HL-60/S4 (cell line): ENCODE measurements around the gene SMIM7.
"Not testable (repeated sequence)": the region's sequence is repeated elsewhere in the genome, so short reads cannot be mapped to it uniquely, and the experiment has no call there.

Experiments used
- in situ Hi-C: fragments of 300-500 bp; cut with MboI; formaldehyde crosslinking; loops from 2 replicates; pipeline ENCODE4 v1.14.3; 2022; ENCODE audit warnings: low sequenced_read_pairs

The SMIM7 gene

DNA sequence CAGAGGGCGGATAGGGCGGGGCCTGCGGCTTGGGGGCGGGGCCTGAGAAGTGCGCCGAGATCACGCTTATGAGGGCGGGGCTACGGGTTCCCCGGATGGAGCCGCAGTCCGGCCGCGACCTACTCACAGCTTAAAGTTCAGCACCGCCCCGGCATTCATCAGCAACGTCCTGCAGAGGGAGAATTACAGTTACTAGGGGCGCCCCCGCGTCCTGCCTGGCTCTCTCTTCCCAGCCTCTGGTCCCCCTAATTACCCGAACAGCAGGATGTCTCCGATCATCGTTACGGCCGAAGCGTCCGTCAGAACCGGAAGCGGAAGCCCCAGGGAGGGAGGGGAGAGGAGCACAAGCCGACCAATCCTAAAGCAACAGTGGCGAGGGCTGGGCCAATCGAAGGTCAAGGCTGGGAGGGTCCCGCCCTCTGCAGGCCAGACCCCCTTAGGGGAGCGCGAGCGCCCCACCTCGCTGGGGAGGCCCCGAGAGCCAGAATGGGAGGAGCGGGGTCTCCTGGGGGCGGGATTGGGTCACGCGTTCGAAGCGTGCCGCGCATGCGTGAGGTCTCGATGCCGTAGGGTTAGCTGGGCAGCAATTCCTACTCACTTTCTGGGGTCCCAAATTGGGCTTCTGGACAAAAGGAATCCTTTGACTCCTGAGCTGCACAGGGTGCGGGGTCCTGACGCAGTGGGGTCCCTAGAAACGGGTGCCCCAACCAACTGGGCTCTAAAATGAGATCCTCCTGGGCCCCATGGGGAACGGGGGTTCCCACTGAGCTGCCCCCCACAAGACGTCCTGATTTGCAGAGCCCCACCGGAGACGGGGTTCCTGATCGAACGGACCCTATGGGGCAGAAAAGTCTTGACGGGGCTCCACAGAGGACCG lies at the start of gene SMIM7:
Gene SMIM7, minus strand, starts transcription at position 313 of the 877 bp plus-strand sequence. Its CDS starts 34 bp downstream, at position 279.
- in situ Hi-C loops: no loop called here

DNA sequence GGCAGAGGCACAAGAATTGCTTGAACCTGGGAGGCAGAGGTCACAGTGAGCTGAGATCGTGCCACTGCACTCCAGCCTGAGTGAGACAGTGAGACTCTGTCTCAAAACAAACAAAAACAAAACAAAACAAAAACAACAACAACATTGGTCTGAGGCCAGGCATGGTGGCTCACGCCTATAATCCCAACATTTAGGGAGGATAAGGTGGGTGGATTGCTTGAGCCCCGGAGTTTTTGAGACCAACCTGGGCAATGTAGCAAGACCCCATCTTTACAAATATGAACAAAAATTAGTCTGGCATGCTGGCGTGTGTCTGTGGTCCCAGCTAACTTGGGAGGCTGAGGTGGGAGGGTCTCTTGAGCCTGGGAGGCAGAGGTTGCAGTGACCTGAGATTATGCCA lies 43.7 kb upstream of the SMIM7 start:
- in situ Hi-C loops: no loop called here

- in situ Hi-C loops: no loop called here
Measured at GRCh38 chr19:16702123-16702522, 42.2 kb upstream of the SMIM7 start.

- in situ Hi-C loops: no loop called here
Measured at GRCh38 chr19:16698914-16699313, 39.0 kb upstream of the SMIM7 start.

- in situ Hi-C loops: no loop called here
Measured at GRCh38 chr19:16688084-16688483, 28.1 kb upstream of the SMIM7 start.

DNA sequence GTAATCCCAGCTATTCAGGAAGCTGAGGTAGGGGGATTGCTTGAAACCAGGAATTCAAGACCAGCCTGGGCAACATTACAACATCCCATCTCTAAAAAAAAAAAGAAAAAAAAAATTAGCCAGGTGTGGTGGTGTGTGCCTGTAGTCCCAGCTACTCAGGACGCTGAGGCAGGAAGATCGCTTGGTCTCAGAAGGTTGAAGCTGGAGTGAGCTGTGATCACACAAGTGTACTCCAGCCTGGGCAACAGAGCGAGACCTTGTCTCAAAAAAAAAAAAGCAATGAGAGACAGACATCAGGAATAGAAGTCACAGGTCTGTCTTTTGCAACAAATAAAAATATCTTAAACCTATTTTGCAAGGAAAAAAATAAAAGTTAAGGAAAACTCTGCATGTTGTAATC lies 24.3 kb upstream of the SMIM7 start:
- in situ Hi-C loops: no loop called here

DNA sequence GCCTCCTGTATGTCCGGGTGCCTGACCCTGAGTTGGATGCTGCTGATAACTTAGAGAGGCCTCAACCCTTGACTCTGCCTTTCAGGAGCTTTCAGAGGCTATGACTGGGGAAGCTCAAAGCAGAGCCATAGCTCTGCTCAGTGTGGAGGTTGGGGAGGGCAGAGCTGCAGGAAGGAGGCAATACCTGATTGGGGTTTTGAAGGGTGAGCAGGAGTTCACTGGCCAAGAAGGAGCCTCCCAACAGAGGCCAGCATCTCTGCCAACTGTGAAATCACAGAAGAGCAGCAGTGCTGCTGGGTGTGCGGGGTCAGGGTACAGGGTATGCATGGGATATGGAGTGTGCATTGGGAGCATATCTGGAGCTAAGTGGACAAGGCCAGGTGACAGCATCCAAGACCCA lies 22.6 kb upstream of the SMIM7 start:
- in situ Hi-C loops: no loop called here

DNA sequence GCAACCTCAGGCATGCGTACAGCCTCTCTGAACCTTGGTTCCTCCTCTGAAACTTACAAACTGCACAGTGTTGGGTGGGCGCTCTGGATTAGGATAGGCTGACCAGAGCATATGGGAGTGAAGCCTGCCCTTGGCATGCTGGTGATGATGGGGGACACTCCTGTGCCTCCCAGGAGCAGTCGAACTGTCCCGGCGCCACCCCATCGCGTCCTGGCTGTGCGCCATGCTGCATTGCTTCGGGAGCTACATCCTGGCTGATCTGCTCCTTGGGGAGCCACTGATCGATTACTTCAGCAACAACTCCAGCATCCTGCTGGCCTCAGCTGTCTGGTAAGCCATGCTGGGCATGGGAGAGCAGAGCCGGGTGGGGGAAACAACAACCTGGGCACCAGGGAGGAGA lies 19.9 kb upstream of the SMIM7 start:
- in situ Hi-C loops: no loop called here

DNA sequence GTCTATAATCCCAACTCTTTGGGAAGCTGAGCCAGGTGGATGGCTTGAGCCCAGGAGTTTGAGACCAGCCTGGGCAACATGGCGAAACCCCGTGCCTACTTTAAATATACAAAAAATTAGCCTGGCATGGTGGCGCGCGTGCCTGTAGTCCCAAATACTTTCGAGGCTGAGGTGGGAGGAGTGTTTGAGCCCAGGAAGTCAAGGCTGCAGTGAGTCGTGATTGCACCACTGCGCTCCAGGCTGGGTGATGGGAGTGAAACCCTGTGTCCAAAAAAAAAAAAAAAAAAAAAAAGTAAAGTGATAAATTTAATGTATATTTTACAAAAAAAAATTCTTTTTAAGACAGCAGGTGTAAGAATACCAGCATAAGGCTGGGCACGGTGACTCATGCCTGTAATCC lies 18.6 kb upstream of the SMIM7 start:
- in situ Hi-C loops: no loop called here

GRCh38 chr19:16677055-16677454 lies 17.1 kb upstream of the SMIM7 start:
- in situ Hi-C loops: no loop called here

- in situ Hi-C loops: no loop called here
Measured at GRCh38 chr19:16676101-16676798, 16.3 kb upstream of the SMIM7 start.

DNA sequence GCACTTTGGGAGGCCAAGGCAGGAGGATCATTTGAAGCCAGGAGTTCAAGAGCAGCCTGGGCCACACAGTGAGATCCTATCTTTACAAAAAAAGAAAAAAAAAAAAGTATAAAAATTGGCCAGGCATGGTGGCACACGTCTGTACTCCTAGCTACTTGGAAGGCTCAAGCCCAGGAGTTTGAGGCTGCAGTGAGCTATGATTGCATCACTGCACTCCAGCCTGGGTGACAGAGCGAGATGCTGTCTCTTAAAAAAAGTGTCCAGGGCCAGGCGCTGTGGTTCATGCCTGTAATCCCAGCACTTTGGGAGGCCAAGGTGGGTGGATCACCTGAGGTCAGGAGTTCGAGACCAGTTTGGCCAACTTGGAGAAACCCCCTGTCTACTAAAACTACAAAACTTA lies 13.9 kb upstream of the SMIM7 start:
- in situ Hi-C loops: not testable (repeated sequence)

DNA sequence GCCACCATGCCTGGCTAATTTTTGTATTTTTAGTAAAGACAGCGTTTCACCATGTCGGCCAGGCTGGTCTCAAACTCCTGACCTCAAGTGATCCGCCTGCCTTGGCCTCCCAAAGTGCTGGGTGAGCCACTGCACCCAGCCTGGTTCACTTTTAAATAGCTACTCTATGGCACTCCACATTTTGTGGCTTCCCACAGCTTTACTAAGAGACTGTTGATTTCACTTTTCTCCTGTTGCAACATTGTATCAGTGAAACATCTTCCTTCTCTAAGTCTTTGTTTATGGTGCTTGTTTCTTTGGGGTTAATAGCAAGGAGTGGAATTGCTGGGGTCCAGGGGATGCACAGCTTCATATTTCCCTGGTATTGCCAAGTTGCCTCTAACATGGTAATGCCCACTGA lies 13.3 kb upstream of the SMIM7 start:
- in situ Hi-C loops: no loop called here

DNA sequence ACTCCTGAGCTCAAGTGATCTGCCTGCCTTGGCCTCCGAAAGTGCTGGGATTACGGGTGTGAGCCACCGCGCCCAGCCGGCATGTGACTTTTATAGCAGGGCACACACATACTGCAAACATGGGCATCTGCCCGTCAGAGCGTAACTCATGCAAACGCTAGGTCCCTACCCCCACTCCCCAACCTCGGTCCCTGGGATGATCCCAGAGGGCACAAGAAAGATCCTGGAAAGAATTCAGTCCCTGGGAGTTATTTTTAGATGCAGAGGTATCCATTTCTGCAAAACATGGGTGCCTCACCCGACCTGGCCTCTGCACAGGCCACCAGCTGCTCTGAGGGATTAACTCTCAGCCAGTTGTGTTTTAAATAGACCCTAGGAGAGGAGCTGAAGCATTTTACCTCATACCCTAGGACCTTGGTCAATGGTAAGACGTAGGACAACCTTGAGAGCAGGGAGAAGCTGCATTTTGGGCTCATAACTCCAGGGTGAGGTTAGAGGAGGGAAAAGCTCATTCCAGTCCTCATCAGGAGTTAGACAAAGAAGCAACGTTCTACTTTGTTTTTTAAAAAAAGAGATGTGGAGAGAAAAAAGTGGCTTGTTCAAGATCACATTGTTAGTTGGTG lies 11.8 kb upstream of the SMIM7 start:
- in situ Hi-C loops: no loop called here

DNA sequence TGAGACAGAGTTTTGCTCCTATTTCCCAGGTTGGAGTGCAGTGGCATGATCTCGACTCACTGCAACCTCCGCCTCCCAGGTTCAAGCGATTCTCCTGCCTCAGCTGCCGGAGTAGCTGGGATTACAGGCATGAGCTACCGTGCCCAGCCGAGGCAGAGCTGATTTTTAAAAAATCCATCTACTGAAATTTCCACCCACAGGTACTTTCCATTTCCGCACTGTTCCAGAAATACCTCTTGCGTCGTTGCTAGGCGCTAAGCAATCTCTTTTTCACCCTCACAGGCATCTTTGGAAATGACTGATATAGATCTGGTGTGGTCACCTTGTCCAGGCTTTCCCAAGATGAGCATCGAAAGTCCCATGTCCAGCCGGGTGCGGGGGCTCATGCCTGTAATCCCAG lies 10.3 kb upstream of the SMIM7 start:
- in situ Hi-C loops: no loop called here

DNA sequence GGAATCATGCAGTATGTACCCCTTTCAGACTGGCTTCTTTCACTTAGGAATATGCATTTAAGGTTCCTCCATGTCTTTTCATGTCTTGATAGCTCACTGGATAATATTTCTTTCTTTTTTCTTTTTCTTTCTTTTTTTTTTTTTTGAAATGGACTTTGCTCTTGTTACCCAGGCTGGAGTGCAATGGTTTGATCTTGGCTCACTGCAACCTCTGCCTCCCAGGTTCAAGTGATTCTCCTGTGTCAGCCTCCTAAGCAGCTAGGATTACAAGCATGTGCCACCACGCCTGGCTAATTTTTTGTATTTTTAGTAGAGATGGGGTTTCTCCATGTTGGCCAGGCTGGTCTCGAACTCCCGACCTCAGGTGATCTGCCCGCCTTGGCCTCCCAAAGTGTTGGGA lies 8.8 kb upstream of the SMIM7 start:
- in situ Hi-C loops: not testable (repeated sequence)

DNA sequence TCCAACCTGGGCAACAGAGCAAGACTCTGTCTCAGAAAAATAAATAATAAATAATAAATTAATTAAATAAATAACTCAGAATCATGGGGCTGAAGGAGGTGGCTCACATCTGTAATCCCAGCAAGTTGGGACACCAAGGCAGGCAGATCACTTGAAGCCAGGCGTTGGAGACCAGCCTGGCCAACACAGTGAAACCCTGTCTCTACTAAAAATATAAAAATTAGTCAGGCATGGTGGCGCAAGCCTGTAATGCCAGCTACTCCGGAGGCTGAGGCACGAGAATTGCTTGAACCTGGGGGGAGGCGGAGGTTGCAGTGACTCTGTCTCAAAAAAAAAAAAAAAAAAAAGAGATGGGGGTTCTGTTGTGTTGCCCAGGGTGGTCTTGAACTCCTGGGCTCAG lies 8.2 kb upstream of the SMIM7 start:
- in situ Hi-C loops: no loop called here

DNA sequence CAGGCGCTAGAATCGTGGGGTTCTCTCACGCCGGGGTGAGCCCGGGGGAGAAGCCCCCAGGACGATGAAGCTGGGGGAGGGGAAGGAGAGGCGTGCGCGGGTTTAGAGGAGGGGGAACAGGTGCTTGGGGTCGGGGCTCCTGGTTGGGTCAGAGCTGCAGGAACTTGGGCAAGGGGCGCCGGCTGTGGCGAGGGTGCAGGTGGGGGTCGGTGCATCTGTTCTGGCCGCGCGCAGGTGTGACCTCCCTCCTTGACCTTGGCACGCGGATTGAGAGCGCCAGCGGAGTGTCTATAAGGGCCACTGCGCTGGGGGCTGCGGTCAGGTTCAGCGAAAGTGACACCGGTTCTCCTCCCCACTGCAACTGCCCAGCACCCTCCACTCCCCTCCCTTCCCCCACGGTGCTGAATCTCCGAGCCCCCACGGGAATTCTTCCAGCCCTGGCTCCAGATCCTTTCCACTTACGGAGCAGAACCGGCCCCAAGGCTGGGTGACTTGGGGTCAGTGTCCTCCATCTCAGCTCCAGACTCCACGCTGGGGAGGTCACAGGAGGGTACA lies 1.6 kb upstream of the SMIM7 start:
- in situ Hi-C loops: no loop called here

GRCh38 chr19:16660763-16661479 lies 977 bp upstream of the SMIM7 start, which contains the start of gene TMEM38A:
Gene TMEM38A, plus strand, starts transcription at chr19:16661139. Its CDS starts 79 bp downstream, at chr19:16661218.
- in situ Hi-C loops: no loop called here

- in situ Hi-C loops: no loop called here
Measured at GRCh38 chr19:16659464-16659831, 496 bp downstream of the SMIM7 start.

GRCh38 chr19:16657384-16657783 lies 2.6 kb downstream of the SMIM7 start:
- in situ Hi-C loops: no loop called here
